ENCODE results near the gene FBXL17. TPM values are rescaled to one million over a fixed set of nuclear protein-coding genes. Genes with fewer than 3 reads are reported as not detected.

The FBXL17 gene
- total and polyA plus RNA-seq, 2 of the 13 experiments (the other 11 are each of a cell fraction or from before 2014, with no cell fraction given): 3.0 to 7.9 TPM

DNA sequence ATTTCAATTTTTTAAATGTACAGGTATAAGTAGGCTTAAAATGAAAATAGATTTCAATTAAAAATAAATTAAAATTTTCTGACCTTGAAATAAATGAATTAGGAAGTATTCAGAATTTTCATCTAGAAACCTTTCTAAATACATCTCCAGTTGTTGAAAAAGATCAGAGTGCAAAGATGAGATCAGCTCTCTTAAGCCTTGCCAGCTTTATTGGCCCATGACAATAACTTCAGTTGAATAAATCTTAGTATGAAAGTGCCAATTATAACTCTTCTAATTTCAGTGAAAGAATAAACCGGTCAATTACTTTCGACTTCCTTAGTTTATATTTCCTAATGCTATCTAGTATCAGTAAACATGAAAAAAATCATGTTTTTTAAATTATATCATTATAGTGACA is 117.4 kb downstream of the FBXL17 start:
- DNase-seq (ENCODE audit: low spot score) (no peak), FAIRE-seq (no peak), ATAC-seq (no peak)
- BruUV-seq (replicated peaks): no TSS peak
- POLR2A ChIA-PET: no interaction called here
- Histone ChIP-seq H3K36me3 (replicated peaks in 1 of 2; ENCODE audit: control insufficient read depth in 1 of 2, insufficient read depth in 2 of 2, low read length in 2 of 2) (no peaks in the 10 kb centered on the region), H2AFZ (ENCODE audit: low read length) (no peak overlapping the region), H3K27ac (ENCODE audit: extremely low read length, insufficient read depth, low read length) (no peak overlapping the region), H3K4me1 (ENCODE audit: insufficient read depth, low read length) (no peaks in the 10 kb centered on the region), H3K9me3 (ENCODE audit: low read length) (no peaks in the 10 kb centered on the region), H4K20me1 (ENCODE audit: insufficient read depth, low read length) (no peaks in the 10 kb centered on the region), H3K27me3 (ENCODE audit: control insufficient read depth in 1 of 2, insufficient read depth in 2 of 2, low read length in 2 of 2) (no peaks in the 10 kb centered on the region), H3K4me2 (ENCODE audit: low read depth, low read length) (no peak overlapping the region), H3K79me2 (ENCODE audit: insufficient read depth, low read length) (no peaks in the 10 kb centered on the region), H3K4me3 (replicated peaks in 1 of 3; ENCODE audit: insufficient read depth in 1 of 3, low read depth in 2 of 3, low read length in 3 of 3) (no peak overlapping the region), H3K9ac (ENCODE audit: insufficient read depth, low read depth, low read length) (no peak overlapping the region)
- 69% methylated on average over 2 of the region's 2 CpGs for WGBS (ENCODE audit: low lambda C conversion rate)
- CTCF ChIA-PET (ENCODE audit: low intra/inter-chr PET ratio, low total read pairs): no interaction called here
- no peak for TF ChIP-seq KDM6A (CRISPR knock-in tag; IDR thresholded peaks at IDR 0.05; ENCODE audit: low read depth)
- TF ChIP-seq ZSCAN31 (CRISPR knock-in tag; IDR thresholded peaks at IDR 0.05; ENCODE audit: low read depth): no peak
- no peak for TF ChIP-seq TEAD3 (CRISPR knock-in tag; optimal IDR thresholded peaks at IDR 0.05; ENCODE audit: borderline replicate concordance)
- TF ChIP-seq CEBPB (IDR thresholded peaks at IDR 0.05; ENCODE audit: borderline replicate concordance, low read depth, low read length): no peak
- no peak for TF ChIP-seq ZNF547 (CRISPR knock-in tag; IDR thresholded peaks at IDR 0.05)
- TF ChIP-seq HOXD1 (CRISPR knock-in tag; IDR thresholded peaks at IDR 0.05): no peak
- no peak for TF ChIP-seq CBX1 (IDR thresholded peaks at IDR 0.05; ENCODE audit: low read depth)
- TF ChIP-seq POLR2AphosphoS5 (IDR thresholded peaks at IDR 0.05; ENCODE audit: low read depth, low read length): no peak
- TF ChIP-seq ZNF615 (CRISPR knock-in tag; IDR thresholded peaks at IDR 0.05; ENCODE audit: borderline replicate concordance): no peak
- TF ChIP-seq ZNF441 (CRISPR knock-in tag; IDR thresholded peaks at IDR 0.05; ENCODE audit: borderline replicate concordance): no peak
- no peak for TF ChIP-seq ZNF530 (CRISPR knock-in tag; IDR thresholded peaks at IDR 0.05; ENCODE audit: low read depth)
- TF ChIP-seq, protein P1, sequence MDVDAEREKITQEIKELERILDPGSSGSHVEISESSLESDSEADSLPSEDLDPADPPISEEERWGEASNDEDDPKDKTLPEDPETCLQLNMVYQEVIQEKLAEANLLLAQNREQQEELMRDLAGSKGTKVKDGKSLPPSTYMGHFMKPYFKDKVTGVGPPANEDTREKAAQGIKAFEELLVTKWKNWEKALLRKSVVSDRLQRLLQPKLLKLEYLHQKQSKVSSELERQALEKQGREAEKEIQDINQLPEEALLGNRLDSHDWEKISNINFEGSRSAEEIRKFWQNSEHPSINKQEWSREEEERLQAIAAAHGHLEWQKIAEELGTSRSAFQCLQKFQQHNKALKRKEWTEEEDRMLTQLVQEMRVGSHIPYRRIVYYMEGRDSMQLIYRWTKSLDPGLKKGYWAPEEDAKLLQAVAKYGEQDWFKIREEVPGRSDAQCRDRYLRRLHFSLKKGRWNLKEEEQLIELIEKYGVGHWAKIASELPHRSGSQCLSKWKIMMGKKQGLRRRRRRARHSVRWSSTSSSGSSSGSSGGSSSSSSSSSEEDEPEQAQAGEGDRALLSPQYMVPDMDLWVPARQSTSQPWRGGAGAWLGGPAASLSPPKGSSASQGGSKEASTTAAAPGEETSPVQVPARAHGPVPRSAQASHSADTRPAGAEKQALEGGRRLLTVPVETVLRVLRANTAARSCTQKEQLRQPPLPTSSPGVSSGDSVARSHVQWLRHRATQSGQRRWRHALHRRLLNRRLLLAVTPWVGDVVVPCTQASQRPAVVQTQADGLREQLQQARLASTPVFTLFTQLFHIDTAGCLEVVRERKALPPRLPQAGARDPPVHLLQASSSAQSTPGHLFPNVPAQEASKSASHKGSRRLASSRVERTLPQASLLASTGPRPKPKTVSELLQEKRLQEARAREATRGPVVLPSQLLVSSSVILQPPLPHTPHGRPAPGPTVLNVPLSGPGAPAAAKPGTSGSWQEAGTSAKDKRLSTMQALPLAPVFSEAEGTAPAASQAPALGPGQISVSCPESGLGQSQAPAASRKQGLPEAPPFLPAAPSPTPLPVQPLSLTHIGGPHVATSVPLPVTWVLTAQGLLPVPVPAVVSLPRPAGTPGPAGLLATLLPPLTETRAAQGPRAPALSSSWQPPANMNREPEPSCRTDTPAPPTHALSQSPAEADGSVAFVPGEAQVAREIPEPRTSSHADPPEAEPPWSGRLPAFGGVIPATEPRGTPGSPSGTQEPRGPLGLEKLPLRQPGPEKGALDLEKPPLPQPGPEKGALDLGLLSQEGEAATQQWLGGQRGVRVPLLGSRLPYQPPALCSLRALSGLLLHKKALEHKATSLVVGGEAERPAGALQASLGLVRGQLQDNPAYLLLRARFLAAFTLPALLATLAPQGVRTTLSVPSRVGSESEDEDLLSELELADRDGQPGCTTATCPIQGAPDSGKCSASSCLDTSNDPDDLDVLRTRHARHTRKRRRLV (CRISPR knock-in tag; IDR thresholded peaks at IDR 0.05): no peak
- TF ChIP-seq, protein P2, sequence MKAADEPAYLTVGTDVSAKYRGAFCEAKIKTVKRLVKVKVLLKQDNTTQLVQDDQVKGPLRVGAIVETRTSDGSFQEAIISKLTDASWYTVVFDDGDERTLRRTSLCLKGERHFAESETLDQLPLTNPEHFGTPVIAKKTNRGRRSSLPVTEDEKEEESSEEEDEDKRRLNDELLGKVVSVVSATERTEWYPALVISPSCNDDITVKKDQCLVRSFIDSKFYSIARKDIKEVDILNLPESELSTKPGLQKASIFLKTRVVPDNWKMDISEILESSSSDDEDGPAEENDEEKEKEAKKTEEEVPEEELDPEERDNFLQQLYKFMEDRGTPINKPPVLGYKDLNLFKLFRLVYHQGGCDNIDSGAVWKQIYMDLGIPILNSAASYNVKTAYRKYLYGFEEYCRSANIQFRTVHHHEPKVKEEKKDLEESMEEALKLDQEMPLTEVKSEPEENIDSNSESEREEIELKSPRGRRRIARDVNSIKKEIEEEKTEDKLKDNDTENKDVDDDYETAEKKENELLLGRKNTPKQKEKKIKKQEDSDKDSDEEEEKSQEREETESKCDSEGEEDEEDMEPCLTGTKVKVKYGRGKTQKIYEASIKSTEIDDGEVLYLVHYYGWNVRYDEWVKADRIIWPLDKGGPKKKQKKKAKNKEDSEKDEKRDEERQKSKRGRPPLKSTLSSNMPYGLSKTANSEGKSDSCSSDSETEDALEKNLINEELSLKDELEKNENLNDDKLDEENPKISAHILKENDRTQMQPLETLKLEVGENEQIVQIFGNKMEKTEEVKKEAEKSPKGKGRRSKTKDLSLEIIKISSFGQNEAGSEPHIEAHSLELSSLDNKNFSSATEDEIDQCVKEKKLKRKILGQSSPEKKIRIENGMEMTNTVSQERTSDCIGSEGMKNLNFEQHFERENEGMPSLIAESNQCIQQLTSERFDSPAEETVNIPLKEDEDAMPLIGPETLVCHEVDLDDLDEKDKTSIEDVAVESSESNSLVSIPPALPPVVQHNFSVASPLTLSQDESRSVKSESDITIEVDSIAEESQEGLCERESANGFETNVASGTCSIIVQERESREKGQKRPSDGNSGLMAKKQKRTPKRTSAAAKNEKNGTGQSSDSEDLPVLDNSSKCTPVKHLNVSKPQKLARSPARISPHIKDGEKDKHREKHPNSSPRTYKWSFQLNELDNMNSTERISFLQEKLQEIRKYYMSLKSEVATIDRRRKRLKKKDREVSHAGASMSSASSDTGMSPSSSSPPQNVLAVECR (CRISPR knock-in tag; IDR thresholded peaks at IDR 0.05; ENCODE audit: borderline replicate concordance): no peak
- TF ChIP-seq SYNCRIP (IDR thresholded peaks at IDR 0.05; ENCODE audit: insufficient read depth, low read depth, low read length): no peak
- TF ChIP-seq ZBTB42 (CRISPR knock-in tag; IDR thresholded peaks at IDR 0.05): no peak
- no peak for TF ChIP-seq ZNF790 (CRISPR knock-in tag; IDR thresholded peaks at IDR 0.05; ENCODE audit: borderline replicate concordance)
- TF ChIP-seq ZNF747 (CRISPR knock-in tag; IDR thresholded peaks at IDR 0.05; ENCODE audit: borderline replicate concordance): no peak
- in situ Hi-C loops (cut with HindIII; ENCODE audit: extremely low pct_ligation_motif_present, low pct_unique_long_range_greater_than_20kb): no loop called here
- intact Hi-C loops (cut with micrococcal nuclease; ENCODE audit: unreplicated experiment): no loop called here
